Measurements from ENCODE around the gene PRR35. TPM values are rescaled to one million over a fixed set of nuclear protein-coding genes. Genes with fewer than 3 reads are reported as not detected.

The PRR35 gene
- 0.05 TPM in 1 of 2 replicates, not detected in the other for total RNA-seq

DNA sequence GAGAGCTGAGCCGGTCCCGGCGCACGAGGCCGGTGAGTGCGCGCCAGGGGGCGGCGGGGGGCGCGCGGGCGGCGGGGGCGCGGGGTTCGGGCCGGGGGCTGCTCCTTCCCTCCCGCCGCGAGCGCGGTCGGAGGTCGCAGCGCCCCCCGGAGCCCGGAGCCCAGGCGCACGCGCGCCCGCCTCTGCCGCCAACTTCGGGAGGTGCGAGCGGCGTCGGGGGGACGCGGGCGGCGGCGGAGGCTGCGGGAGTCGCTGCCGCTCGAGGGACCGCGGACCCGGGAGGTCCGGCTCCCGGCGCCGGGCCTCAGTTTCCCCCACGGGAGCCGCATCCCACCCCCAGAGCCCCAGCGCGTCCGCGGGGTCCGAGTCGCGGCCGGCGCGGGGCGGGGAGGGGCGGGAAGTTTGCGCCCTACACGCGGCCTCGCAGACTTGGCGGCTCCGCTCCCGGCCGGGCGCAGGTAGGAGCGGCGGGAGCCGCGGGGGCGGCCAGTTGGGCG, at the start of gene PRR35:
Gene PRR35 (plus strand): TSS at position 191 of the 497 bp plus-strand sequence. CDS start 2,901 bp downstream, outside the sequence.
- no peak for DNase-seq (ENCODE audit: low read depth)

DNA sequence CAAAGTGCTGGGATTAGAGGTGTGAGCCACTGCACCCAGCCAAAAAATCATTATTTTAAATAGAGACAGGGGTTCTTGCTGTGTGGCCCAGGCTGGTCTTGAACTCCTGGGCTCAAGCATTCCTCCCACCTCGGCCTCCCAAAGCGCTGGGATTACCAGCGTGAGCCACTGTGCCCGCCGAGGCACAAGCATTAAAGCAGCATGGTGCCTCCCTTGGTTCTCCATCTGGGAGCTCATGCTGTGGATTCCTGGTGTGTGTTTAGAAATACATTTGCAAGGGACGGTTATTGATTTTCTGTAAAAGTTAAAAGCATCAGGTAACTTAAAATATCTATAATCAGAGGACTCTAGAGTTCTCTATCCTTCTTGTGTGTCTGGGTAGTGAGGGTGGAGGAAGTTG, 47.4 kb upstream of the PRR35 start:
- no peak for DNase-seq (ENCODE audit: low read depth)

DNA sequence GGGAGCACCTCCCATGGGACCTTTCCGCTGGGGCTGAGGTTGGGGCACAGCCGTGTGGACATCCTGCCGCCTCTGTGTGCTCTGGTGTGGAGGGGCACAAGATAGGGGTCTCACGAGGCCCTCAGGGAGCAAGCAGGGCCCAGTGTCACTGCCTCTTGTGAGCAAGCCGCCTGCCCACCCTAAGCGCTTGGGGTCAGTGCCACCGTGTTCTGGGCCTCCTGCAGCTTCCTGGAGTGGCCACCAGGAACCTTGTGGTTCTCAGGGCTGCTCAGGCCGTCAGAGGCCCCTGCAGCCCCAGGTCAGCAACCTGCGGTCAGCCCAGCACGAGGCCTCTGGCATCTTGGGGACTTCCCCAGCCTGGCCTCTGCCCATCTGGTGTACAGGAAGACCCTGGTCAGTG, 46.2 kb upstream of the PRR35 start:
- no peak for DNase-seq (ENCODE audit: low read depth)

DNA sequence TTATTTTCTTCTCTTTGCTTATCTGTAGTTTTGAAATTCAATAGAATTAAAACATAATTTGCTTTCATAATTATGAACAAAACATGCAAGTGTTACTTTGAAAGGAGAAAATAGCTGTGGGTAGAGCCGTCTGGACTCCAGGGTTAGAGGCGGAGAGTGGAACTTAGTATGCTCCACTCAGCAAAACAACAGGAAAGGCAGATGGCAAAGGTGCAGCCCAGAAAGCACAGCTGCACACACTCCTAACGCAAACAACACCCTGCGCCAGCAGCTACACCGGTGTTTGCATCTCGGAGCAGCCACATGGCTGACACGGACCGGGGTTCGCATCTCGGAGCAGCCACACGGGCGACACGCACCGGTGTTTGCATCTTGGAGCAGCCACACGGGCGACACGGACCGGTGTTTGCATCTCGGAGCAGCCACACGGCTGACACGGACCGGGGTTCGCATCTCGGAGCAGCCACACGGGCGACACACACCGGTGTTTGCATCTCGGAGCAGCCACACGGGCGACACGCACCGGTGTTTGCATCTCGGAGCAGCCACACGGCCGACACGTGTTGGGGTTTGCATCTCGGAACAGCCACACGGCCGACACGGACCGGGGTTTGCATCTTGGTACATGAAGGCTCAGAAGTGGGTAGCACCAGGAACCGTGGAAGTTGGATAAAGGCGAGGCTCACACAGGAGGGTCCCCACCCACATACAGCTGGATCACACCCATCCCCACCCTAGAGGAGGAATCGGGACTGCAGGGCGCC, 44.8 kb upstream of the PRR35 start:
- DNase-seq (ENCODE audit: low read depth) = no peak

DNA sequence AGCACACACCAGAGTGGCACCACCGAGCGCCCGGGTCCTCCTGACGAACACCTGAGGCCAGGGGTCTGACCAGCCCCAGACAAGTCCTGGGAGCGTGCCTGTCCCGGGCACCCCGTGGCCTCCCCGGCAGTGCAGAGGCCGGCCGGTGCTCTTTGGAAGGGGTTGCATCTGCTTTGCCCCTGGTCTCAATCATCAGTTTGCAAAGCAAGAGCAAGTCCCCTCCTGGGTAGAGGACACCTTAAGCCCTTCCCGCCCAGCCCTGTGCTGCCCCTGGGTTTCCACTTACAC, 44.3 kb upstream of the PRR35 start:
- DNase-seq (ENCODE audit: low read depth) = no peak

DNA sequence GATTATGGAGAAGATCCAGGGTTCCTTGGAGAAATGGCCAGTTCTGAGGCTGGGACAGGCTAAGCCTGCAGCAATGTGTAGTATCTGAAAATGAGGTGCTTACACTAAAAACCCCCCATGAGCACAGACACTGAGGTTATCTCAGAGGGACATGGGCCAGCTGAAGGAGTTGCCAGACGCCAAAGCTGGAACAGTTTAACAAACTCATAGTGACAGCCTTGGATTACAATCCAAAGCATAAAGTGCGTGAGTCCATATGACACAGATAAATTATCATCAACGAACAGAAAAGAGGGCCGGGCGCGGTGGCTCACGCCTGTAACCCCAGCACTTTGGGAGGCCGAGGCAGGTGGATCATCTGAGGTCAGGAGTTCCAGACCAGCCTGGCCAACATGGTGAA, 43.9 kb upstream of the PRR35 start:
- DNase-seq (ENCODE audit: low read depth) = no peak

DNA sequence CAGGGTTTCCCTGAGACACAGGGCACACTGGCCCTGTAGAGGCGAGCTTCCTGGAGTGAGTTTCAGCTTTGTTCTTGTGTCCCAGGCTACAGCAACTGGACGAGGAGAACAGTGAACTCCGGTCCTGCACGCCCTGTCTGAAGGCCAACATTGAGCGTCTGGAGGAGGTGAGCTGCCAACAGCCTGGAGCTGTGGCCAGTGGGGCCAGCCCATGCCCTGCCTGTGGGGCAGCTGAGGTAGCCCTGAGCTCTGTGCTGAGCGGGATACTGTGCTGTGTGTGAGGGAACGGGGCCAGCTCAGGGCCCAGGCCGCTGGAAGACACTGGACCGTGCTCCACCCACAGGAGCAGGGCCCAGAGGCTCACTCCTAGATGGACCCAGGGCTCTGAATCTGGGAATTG, 41.3 kb upstream of the PRR35 start:
- DNase-seq (ENCODE audit: low read depth) = no peak

DNA sequence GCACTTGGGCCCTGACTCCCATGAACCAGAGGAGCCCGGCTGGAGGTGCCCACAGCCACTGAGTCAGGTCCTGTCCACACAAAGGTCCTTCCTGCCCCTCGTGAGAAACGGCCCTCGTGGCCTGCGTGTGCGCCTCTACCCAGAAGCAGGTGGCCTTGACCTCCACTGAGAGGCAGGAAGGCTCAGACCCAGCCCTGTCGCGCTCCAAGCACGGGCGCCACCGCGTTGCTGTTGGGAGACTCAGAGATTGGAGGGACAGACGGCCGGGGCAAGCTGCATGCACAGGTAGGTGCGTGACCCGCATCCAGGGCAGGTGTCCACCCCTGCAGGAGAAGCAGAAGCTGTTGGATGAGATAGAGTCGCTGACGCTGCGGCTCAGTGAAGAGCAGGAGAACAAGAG, 40.8 kb upstream of the PRR35 start:
- no peak for DNase-seq (ENCODE audit: low read depth)

DNA sequence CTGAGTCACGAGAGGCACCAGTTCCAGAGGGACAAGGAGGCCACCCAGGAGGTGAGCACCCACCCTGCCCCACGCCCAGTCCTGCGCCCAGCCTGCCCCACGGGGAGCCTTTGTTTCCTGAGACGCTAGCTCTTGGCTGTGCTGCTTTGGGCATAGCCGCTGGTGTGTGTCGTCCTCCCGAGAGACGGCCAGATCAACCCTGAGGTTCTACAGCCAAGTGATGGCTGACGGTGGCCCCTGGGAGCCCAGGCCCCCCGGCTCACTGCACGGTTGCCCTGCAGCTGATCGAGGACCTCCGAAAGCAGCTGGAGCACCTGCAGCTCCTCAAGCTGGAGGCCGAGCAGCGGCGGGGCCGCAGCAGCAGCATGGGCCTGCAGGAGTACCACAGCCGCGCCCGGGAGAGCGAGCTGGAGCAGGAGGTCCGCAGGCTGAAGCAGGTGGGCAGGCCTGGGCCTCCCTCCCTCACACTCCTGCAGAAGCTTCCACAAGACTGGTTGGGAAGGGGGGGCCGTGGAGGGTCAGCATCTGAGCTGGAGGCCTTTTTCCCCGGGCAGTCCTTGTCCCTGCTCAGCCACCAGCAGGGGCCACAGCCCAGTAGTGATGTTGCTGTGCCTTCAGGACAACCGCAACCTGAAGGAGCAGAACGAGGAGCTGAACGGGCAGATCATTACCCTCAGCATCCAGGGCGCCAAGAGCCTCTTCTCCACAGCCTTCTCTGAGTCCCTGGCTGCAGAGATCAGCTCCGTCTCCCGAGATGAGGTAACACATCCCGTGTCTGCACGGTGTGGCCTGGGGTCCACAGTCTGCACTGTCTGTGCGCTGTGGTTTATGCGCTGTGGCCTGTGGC, 40.1 kb upstream of the PRR35 start:
- DNase-seq (ENCODE audit: low read depth) = no peak

DNA sequence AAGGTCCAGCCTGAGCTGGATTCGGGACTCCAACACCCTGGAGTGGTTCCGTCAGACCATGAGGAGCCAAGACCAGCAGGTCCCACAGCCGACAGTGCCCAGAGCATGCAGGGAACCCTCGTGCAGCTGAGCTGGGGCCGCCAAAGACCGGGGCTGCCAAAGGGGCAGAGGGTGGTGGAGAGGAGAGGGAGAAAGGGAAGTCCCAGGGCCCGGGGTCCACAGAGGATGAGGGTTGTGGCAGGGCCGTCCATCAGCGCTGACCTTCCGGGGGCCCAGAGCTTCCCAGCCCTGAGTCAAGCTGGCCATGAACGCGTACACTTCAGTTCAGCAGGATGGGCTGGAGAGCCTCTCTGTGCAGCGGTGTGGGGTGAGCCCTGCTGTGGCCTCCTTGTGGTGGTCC, 39.3 kb upstream of the PRR35 start:
- DNase-seq (ENCODE audit: low read depth) = no peak

DNA sequence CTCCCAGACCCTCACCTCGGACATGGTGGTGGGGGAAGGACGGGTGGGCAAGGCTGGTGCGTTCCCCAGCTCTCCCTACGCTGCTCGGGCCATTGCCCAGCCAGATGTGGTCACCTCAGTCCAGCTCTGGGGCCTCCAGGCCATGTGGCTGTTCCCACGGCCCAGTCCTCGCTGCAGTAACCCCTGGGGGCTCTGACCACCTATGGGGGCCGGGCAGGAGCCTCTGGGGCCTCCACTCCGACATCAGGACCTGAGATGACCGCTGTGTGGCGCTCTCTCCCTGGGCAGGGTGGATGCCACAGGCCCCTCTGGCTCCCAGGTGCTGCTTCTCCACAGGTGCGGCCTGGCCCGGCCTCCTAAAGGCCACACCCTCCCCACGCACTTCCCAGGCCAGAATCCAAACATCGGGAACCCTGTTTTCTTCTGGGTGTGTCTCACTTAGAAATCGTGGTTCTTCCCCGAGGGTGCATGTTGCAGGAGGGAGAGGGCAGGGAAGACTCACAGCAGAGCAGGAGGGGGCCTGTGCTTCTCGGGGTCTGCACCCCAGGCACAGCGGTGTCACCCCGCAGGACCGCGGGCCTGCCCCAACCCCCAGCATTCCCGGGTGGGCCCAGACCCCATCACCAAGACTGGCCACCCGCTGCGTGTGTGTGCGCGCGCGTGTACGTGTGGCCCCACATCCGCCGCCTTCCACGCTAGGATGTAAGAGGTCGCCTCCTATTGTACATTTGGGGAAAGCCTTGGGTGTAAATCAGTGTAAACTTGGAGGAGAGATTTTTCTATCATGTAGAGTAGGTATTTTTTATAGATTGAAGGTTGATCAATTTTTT, 38.6 kb upstream of the PRR35 start:
- no peak for DNase-seq (ENCODE audit: low read depth)

DNA sequence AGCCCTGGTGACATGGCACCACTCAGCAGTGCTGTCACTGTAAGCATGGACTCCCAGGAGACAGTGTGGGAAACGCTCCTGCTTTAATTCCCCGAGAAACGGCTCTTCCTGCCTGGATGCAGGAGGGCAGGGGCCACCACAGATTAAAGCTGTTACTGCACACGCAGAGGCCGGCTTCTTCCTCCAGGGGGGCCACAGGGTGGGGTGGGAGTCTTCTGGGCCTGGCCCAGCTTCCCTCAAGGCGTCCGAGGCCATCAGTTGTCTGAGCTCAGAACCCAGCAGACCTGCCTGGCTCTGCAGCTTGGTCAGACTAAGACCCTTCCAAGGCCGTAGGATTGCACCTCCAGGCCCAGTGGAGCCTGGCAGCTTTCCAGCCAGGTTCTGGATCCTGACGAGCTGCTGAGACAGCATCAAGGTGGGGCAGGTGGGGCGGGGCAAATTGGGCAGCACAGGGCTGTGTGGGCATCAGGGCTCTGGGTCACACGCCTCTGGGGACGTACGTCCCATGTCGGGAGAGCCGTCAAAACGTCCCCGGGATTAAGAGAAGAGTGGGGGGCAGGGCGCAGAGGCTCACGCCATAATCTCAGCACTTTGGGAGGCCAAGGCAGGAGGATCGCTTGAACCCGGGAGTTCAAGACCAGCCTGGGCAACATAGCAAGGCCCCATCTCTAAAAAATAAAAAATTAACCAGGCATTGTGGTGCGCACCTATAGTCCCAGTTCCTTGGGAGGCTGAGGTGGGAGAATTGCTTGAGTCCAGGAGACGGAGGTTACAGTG, 37.7 kb upstream of the PRR35 start:
- no peak for DNase-seq (ENCODE audit: low read depth)

DNA sequence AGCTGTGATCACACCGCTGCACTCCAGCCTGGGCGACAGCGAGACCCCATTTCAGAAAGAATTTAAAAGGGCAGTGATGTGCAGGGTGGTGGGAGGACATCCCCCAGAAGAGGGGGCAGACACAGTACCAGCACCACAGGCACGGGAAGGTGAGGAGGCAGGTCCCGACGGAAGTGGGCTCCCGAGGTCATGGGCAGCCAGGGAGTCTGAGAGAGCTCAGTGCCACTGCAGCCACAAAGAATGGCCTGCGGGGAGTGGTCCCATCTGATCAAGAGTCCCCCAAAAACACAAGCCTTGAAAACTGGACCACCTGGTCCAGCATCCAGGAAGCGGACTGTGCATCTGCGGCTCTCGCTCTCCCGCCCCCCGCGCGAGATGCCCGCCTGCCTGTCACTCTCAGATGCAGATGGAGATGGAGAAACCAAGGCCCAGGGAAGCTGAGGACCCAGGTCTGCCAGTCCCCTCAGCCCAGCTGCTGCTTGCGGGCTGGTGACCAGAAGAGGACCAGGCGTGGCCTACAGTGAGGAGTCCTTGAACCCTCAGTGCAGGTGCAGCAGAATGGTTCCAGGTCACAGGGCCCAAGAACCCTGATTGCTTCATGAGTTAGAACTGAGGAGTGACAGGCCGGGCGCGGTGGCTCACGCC, 37.0 kb upstream of the PRR35 start:
- DNase-seq (ENCODE audit: low read depth) = no peak

DNA sequence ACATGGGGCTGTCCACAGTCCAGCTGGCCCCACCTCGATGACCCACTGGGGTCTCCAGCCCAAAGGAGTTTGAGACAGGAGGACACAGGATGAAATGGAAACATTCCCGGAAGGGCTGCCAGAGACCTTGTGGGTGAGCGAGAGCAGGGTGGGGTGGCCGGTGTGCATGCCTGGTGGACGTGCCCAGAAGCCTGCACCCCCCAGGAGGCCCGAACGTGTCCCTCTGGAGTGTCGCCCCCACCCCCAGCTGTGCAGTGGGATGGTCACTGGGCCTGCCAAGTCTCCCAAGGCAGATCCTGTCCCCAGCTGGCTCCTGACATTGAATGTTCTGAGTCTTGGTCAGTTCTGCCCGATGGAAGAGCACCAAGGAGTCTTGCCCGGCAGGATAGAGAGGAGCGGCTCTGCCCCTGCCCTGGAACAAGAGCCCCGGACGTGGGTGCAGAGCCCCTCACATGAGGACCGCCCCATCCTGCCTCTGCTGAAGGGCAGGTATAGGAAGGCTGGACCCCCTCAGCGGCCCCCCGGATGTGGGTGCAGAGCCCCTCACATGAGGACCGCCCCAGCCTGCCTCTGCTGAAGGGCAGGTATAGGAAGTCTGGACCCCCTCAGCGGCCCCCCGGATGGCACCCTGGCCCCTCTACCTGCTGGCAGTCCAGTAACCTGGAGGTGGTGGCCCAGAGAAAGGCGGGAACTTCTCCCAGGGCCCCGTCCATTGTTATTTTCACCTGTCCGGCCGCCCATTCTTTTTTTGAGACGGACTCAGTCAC, 35.7 kb upstream of the PRR35 start:
- no peak for DNase-seq (ENCODE audit: low read depth)

DNA sequence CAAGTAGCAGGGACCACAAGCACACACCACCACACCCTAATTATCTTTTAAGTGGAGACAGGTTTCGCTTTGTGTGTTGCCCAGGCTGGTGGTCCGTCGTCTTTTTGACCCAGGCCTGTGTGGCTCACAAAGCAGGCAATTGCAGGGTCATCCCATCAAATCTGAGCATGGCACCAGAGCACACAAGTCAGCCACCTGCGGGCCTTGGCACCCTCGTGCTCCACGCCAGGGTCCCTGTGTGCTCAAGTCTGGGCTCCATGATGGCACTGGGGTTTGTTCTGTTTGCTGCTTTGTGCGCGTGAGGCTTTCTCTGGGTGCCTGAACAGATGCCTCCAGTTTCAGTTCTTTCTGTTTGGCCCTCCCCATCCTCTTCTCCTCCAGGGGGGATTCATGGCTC, 35.1 kb upstream of the PRR35 start:
- DNase-seq (ENCODE audit: low read depth) = no peak

DNA sequence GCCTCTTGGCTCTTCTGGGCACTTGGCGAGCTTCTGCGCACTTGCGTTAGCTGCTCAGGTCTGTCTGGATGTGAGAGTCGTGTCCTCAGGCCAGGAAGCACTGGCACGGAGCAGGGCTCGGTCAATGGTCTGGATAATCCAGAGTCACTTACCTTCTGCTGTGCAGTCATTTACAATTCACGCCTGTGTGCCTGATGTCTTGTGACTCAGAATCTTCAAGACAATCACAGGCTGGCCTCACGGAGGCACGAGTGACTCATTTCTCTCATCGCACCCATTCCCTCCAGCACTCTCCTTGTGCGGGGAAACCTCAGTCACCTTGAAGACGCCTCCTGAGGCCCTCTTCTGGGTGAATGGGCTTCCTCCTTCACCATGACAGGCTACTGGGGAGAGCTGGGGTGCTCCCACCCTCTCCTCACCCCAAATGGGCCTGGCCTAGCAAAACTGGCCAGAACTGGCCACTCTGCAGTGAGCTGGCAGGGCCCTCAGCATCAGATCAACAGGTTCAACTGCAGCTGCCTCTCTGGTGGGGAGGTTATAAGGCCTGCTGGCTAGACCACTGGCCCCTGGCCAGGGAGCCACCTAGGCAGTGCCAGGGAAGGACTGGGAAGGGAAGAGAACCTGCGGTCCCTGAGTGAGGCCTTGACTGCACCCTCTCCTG, 34.5 kb upstream of the PRR35 start:
- DNase-seq (ENCODE audit: low read depth) = peak; percentile 97

DNA sequence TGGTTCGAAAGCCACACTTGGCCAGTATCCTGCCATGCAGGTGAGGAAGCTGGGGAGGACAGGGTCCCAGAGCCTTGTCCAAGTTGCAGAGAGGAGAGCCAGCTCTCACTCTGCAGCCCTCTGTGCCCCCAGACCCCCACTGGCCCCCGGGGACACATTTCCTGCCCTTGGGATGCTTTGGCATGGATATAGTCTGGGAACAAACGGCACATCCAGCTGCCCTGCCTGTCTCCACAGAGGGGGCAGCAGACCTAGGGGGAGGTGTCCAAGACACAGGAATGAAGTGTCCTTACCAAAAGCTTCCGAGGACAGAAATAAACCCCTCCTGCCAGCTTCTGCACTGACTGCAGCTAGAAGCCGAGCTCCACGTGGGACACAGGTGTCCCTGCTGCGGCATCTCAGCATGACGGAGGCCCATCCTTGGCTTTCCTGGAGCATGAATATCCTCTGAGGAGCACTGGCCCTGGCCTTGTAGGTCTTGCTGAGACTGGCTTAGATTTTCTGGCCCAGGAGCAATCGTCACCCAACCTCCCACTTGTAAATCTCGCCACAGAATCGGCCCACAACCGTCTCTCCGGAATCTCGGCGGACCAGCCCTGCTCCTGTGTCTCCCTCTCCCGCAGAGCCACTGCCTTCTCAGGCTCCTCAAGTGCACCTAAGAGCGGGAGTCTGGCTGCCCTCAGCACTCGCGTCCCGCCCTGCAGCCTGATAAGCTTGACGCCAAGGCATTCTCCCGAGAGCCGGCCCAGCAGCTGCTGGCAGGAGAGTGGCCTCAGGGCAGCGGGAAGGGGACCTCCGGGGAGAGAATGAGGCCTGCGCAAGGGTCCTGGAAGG, 33.8 kb upstream of the PRR35 start:
- no peak for DNase-seq (ENCODE audit: low read depth)

DNA sequence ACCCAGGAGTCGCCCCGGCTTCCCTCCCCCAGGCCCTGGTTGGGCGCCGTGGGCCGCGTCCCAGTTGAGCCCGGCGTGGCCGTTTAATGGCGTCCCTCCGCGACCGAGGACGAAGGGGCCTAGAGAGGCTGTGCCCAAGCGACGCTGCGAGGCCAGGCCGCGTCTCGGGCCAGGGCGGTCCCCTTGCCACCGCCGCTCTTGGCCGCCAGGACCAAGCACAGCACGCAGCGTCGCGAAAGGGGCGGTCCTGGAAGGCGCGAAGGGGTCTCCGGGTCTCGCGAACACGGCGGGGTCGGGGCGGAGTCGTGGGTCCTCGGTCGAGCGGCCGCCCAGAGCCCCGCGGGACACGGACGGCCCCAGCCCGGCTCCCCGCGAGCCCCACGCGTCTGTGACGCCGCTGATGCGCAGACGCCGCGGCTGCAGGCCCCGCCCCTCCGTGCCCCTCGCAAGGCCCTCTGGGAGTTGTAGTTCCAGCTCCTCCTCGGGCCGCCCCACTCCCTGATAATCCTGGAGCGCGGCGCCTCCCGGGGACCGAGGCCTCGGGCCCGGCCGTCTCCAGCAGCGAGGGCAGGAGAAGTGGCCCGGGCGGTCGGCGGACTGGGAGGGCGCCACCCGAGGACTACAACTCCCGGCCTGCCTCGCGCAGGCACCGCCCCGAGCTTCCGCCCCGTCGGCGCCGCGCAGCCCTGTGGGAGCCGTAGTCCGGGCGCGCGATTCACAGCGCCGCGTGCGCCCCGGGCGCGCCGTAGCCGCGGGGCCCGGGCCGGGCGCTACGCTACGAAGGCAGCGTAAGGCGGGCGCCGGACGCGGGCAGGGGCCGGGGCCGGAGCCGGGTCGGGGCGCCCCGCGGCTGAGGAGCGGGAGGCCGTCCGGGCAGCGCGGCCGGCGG, 32.9 kb upstream of the PRR35 start, which contains the start of gene CAPN15:
Gene CAPN15 (plus strand): TSS at position 698 of the 889 bp plus-strand sequence. CDS start 19,127 bp downstream, outside the sequence.
- DNase-seq (ENCODE audit: low read depth) = peak; percentile 49

Measured in renal cortical epithelial cell (primary cell).